Femur (tissue), 1 donor: ENCODE results near the gene PARP11.

Experiments
- DNase-seq: peaks from one replicate; pipeline ENCODE4 v3.0.0-alpha.2; 2017

PARP11 gene

GRCh38 chr12:3816266-3816665 lies 56.9 kb downstream of the PARP11 start:
- DNase-seq: no peak

GRCh38 chr12:3815094-3815766 lies 58.0 kb downstream of the PARP11 start:
- no peak for DNase-seq

- DNase-seq: no peak
These were observed 62.7 kb downstream of the PARP11 start for GRCh38 chr12:3810540-3810939.

DNA sequence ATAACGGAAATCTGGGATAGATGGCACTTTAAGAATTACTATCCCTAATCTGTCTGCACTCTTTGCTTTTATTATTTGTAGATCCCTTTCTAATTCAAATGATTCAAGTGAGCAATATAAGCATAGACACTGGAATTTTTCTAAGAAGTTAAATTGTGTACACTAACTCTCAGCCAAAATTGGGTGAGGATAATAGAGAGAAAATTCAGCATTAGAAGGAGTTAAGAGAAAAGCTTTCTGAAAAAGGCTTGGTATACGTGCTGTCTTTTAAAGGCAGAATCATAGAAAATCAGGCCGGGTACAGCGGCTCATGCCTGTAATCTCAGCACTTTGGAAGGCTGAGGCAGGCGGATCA lies 63.2 kb downstream of the PARP11 start:
- DNase-seq: no peak

DNA sequence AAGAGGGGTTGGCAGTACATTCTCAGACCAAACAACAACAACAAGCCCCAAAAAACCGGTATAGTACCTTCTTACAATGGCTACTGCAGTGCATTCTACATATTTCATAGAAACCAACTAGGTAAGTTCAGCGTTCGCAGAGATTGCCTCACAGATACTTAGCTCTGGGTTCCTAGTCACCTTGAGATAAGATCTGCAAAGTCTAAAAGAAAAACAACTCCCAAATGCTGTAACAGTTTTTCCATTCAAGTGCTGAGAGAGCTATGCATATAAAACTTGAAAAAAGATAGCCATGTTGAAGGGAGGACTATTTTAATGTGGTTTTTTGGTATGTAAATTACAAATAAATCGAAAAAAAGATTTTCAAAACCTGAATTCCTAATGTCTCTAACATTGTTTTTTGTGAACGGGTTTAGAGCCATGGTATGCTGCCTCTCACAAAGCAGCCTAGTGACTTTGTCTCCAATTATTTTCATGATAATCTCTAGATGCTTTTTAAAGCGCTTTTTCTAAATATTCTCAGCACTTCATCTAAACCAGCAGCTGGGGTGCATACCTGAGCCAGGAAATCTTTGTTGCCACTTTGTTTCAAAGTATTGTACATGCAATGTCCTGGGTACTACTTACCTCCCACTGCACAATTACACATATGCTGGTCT lies 63.7 kb downstream of the PARP11 start:
- no peak for DNase-seq

DNA sequence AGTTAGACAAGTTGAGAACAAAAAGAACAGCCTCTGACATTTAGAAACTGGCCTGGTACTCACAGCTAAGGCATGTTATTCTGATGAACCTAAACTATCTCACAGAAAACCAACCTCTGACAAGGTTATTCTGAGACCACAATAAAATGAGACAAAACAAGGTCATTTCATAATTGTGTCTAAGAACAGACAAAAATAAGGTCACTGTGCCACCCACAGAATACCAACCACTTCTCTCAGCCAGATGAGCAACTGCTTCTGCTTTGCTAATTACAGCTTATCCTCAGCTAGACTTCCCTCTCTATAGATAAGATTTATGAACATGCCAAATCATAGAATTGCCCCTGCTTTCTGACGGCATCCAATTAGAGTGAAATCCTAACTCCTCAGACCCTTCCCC lies 68.1 kb downstream of the PARP11 start:
- no peak for DNase-seq

GRCh38 chr12:3803865-3804472 lies 69.2 kb downstream of the PARP11 start:
- DNase-seq: peak; percentile 73

- no peak for DNase-seq
These were observed 70.5 kb downstream of the PARP11 start for GRCh38 chr12:3802721-3803120.

- DNase-seq: no peak
These were observed 75.6 kb downstream of the PARP11 start for GRCh38 chr12:3797531-3798048.

GRCh38 chr12:3795492-3796133 lies 77.6 kb downstream of the PARP11 start:
- no peak for DNase-seq

DNA sequence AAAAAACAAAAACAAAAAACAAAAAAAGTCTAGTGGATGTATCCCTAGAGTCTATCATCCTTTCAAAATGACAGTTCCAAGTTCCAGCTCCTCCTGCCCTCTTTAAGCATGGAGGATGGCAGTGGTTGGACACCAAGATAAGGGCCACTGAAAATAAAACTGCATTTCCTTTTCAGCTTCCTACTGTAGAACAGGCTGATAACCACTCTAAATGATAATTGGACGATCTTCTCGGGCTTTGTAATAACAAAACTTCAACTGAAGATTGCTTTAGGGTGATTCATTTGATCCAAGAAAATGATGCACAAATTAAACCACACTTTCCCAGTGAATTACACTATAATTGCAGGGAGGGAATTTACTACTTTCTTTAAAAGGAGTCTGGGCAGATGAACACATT lies 78.1 kb downstream of the PARP11 start:
- DNase-seq: no peak

- no peak for DNase-seq
These were observed 80.4 kb downstream of the PARP11 start for GRCh38 chr12:3792623-3793288.

GRCh38 chr12:3791256-3791874 lies 81.8 kb downstream of the PARP11 start:
- no peak for DNase-seq

GRCh38 chr12:3790642-3791041 lies 82.6 kb downstream of the PARP11 start:
- no peak for DNase-seq

DNA sequence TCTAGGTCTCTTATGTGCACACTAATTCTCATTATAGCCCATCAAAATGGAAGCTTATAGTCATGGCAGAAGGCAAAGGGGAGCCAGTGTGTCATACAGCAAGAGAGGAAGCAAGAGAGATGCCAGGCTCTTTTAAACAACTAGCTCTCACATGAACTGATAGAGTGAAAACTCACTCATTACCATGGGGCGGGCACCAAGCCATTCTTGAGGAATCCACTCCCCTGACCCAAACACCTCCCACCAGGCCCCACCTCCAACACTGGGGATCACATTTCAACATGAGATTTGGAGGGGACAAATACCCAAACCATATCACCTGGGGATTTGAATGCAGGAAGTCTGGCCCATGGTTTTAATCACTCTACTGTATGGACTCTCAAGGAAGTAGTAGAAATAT lies 83.4 kb downstream of the PARP11 start:
- DNase-seq: no peak

- DNase-seq: no peak
These were observed 95.9 kb downstream of the PARP11 start for GRCh38 chr12:3777206-3777809.

GRCh38 chr12:3775385-3776035 lies 97.7 kb downstream of the PARP11 start:
- DNase-seq: no peak

DNA sequence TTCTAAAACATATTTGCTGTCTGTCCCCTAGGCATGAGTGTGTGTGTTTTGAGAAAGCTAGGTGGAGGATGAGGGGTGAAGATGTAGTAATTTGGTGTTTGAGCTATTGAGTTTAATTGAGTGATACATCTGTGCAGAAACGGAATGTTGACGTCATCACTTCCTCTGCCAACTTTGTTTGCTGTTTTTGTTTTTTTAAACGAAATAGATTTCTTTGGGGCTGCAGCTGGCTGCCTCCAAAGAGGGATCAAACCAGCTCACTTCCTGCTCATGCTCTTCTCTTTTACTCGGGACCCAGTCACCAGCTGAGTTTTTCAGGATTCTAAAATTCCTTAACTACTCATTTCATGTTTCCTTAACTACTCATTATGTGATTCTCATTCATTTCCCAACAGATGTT lies 100.8 kb downstream of the PARP11 start:
- DNase-seq: no peak

GRCh38 chr12:3771853-3772252 lies 101.3 kb downstream of the PARP11 start:
- no peak for DNase-seq

DNA sequence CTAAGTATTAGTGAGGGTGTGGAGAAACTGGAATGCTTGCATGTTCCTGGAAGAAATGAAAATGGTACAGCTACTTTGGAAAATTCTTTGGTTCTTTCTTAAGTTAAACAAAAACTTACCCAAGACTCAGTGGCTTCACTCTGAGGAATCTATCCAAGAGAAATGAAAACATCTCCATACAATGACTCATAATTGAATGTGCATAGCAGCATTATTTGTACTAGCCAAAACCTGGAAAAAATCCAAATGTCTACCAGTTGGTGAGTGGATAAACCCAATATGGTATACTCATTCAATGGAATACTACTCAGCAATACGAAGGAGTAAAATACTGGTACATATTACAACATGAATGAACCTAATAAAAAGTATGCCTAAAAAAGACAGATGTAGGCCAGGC lies 102.3 kb downstream of the PARP11 start:
- no peak for DNase-seq

DNA sequence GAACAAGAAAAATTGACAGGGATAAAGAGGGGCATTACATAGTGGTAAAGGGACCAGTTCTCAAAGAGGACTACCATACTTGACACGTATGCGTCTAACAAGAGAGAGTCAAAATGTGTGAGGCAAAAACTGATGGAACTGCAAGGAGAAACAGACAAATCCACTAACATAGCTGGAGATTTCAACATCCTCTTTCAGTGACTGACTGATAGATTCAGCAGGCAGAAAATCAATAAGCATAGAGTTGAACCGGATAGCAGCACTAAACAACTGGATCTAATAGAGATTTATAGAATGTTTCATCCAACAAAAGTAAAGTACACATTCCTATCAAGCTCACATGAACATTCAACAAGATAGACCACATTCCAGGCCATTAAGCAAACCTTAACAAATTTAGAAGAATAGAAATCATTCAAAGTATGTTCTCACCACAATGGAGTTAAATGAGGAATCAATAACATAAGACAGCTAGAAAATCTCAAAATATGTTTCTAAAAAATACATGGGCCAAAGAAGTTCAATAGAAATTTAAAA lies 104.2 kb downstream of the PARP11 start:
- no peak for DNase-seq
